KOPT-K1 (cell line): ENCODE data around the gene LEUTX.
"Not testable (repeated sequence)": the region's sequence is repeated elsewhere in the genome, so short reads cannot be mapped to it uniquely, and the experiment has no call there.

Experiments
- H3K27ac ChIP-seq: fragments of 200-600 bp; sonication (generic); 2 replicates; pipeline ENCODE4 v1.5.1; 2016; ENCODE audit warnings: antibody characterized with exemption, mild to moderate bottlenecking, low read depth, low read length; ENCODE audit not compliant: poor library complexity, severe bottlenecking
- H3K36me3 ChIP-seq: fragments of 200-600 bp; sonication (generic); 2 replicates; pipeline ENCODE4 v1.5.1; 2017; ENCODE audit warnings: antibody characterized with exemption, mild to moderate bottlenecking, low read length, moderate library complexity; ENCODE audit not compliant: insufficient read depth
- H3K9me3 ChIP-seq: fragments of 200-600 bp; sonication (generic); 2 replicates; pipeline ENCODE4 v1.5.1; 2017; ENCODE audit warnings: antibody characterized with exemption, low read length, mild to moderate bottlenecking; ENCODE audit not compliant: insufficient read depth, poor library complexity, severe bottlenecking

LEUTX gene

GRCh38 chr19:39808688-39809087 is 30.0 kb downstream of the LEUTX start:
- H3K27ac ChIP-seq, H3K36me3 ChIP-seq, H3K9me3 ChIP-seq: not testable (repeated sequence)

GRCh38 chr19:39809368-39809767 is 30.7 kb downstream of the LEUTX start:
- H3K27ac ChIP-seq = no peak overlapping the region
- no peaks in the 10 kb centered on the region for H3K9me3 ChIP-seq
- H3K36me3 ChIP-seq = no peaks in the 10 kb centered on the region

- no peaks in the 10 kb centered on the region for H3K36me3 ChIP-seq
- H3K9me3 ChIP-seq = no peaks in the 10 kb centered on the region
- H3K27ac ChIP-seq = no peak overlapping the region
Measured at GRCh38 chr19:39810424-39810823, 31.8 kb downstream of the LEUTX start.

GRCh38 chr19:39811064-39811463 is 32.4 kb downstream of the LEUTX start:
- no peak overlapping the region for H3K27ac ChIP-seq

DNA sequence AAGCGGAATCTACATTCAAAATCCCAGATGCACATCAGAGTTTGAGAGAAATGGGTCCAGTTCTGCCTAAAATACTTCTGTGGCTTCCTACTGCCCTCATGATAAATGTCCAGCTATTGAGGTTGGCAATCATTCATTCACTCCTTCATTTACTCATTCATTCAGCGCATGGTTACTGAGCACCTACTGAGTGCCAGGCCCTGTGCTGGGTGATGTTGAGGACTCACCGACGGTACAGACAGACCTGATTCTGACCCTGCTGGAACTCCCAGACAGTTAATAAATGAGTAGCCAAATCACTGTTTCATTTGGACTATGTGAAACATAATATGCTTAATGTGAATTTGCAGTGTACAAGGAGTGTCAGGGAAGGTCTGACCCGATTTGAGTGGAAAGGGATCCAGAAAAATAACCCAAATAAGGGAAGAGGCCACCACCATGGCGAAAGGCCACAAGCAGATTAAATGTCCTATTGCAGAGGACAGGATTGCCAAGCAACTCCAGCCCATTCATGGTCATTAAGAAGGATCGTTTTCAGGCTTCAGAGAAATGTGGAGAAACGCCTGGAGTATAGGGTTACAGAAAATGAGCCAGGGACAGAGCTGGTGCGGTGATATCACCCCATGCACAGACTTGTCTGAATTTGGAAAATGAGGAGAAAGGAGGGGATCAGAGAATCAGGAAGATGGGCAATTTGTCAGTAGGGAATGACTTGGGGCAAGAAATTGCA is 34.8 kb downstream of the LEUTX start:
- Histone ChIP-seq H3K9me3 (no peaks in the 10 kb centered on the region), H3K36me3 (no peaks in the 10 kb centered on the region), H3K27ac (no peak overlapping the region)

More at GRCh38 chr19:39811064-39811463, 32.4 kb downstream of the LEUTX start:
- no peaks in the 10 kb centered on the region for H3K9me3 ChIP-seq
- no peaks in the 10 kb centered on the region for H3K36me3 ChIP-seq

- not testable (repeated sequence) for H3K36me3 ChIP-seq, H3K27ac ChIP-seq, H3K9me3 ChIP-seq
Measured at GRCh38 chr19:39814111-39814510, 35.5 kb downstream of the LEUTX start.

DNA sequence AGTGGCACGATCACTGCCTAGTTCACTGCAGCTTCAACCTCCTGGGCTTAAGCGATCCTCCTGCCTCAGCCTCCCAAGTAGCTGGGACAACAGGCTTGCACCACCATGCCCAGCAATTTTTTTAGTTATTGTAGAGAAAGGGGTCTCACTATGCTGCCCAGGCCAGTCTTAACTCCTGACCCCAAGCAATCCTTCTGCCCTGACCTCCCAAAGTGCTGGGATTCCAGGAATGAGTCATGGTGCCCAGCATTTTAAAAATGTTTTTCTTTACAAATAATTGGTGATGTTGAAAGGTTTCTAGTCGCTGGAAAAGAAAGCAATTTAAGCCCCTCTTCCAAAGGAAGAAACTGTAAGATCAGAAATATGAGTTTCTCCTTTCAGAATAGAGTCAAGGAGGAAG is 35.9 kb downstream of the LEUTX start:
- Histone ChIP-seq H3K36me3 (no peaks in the 10 kb centered on the region), H3K27ac (no peak overlapping the region), H3K9me3 (no peaks in the 10 kb centered on the region)

GRCh38 chr19:39816287-39817048 is 37.8 kb downstream of the LEUTX start:
- Histone ChIP-seq H3K9me3 (no peaks in the 10 kb centered on the region), H3K36me3 (no peaks in the 10 kb centered on the region), H3K27ac (no peak overlapping the region)

GRCh38 chr19:39817888-39818561 is 39.4 kb downstream of the LEUTX start:
- Histone ChIP-seq H3K36me3 (no peaks in the 10 kb centered on the region), H3K27ac (no peak overlapping the region), H3K9me3 (no peaks in the 10 kb centered on the region)

GRCh38 chr19:39818626-39819097 is 40.0 kb downstream of the LEUTX start:
- H3K36me3 ChIP-seq = no peaks in the 10 kb centered on the region
- no peak overlapping the region for H3K27ac ChIP-seq
- H3K9me3 ChIP-seq = no peaks in the 10 kb centered on the region

- Histone ChIP-seq H3K27ac (no peak overlapping the region), H3K9me3 (no peaks in the 10 kb centered on the region), H3K36me3 (no peaks in the 10 kb centered on the region)
Measured at GRCh38 chr19:39819786-39820185, 41.1 kb downstream of the LEUTX start.

GRCh38 chr19:39820696-39821095 is 42.0 kb downstream of the LEUTX start:
- no peaks in the 10 kb centered on the region for H3K36me3 ChIP-seq
- no peaks in the 10 kb centered on the region for H3K9me3 ChIP-seq
- H3K27ac ChIP-seq = no peak overlapping the region

GRCh38 chr19:39823686-39824085 is 45.0 kb downstream of the LEUTX start:
- no peaks in the 10 kb centered on the region for H3K9me3 ChIP-seq
- H3K36me3 ChIP-seq = peaks cover 23% of the 10 kb centered on the region; the same call in 1 of the 2 replicates
- H3K27ac ChIP-seq = peak overlapping the region; percentile 31

DNA sequence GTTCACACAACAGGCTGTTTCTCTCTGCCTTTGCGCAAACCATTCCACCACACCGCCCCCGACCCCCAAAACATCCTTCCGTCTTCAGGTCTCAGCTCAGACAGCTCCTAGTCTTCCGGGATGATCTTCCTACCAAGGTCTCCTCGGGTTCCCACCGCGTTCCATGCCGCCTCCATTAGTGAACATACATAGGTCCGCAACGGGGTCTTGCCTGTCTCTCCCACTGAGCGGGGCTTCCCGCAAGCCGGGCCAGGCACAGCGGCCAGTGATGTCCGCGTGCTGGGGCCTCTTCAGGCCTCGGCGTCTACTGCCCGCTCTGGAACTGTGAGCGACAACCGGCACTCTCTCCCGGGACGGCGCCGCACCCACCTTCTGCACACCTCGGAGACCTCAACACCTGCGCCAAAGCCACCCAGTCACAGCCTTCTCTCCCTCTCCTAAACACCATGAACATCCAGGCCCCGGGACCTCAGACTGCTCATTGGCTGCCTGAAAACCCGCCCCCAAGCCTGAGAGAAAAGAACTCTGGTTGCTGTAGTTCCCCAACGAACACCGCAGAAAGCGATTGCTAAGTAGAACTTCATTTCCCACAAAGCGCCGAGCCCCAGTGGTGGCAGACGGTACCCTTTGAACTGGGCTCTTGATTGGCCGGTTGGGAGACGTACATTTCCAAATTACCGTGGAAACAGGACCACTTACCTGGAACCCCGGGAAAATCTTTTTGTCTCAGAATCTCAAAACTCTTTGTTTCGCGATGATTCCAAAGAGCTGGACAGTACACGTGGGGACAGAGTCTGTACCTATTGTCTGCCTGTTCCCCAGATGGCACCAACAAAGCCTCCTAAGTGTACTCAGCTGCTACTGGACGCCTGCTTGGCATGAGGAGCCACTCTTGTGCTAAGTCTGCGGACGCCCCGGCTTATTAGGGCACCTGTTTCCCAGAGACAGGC is 45.8 kb downstream of the LEUTX start:
- Histone ChIP-seq H3K27ac (peak overlapping the region; percentile 31), H3K36me3 (peaks cover 31% of the 10 kb centered on the region; the same call in 1 of the 2 replicates), H3K9me3 (no peaks in the 10 kb centered on the region)
